MM.1S (cell line): ENCODE data around the gene MMP15.

Experiments used
- DNase-seq: peaks from one replicate; pipeline ENCODE4 v3.0.0-alpha.2; 2015
- H2AFZ ChIP-seq: fragments of 300-600 bp; sonication (generic); 2 replicates; pipeline ENCODE4 v1.6.0; 2016; ENCODE audit warnings: antibody characterized with exemption, low read length
- H3F3A ChIP-seq: fragments of 300-600 bp; sonication (generic); 2 replicates; pipeline ENCODE4 v1.6.1; 2016; ENCODE audit warnings: mild to moderate bottlenecking, antibody characterized with exemption, low read length, moderate library complexity, mixed read lengths; ENCODE audit not compliant: insufficient read depth
- H3K27ac ChIP-seq: fragments of 300-600 bp; sonication (generic); 2 replicates; pipeline ENCODE4 v1.5.1; 2016; ENCODE audit warnings: mild to moderate bottlenecking, low read length
- H3K27me3 ChIP-seq: fragments of 300-600 bp; sonication (generic); replicated peaks from 2 replicates; pipeline ENCODE4 v1.6.0; 2016; ENCODE audit warnings: low read length; ENCODE audit not compliant: insufficient read depth
- H3K36me3 ChIP-seq: fragments of 300-600 bp; sonication (generic); replicated peaks from 2 replicates; pipeline ENCODE4 v1.6.1; 2016; ENCODE audit warnings: mild to moderate bottlenecking, low read length, mixed read lengths; ENCODE audit not compliant: insufficient read depth
- H3K4me1 ChIP-seq: fragments of 300-600 bp; sonication (generic); 2 replicates; pipeline ENCODE4 v1.6.1; 2016; ENCODE audit warnings: low read length, mixed read lengths
- H3K4me2 ChIP-seq: fragments of 300-600 bp; sonication (generic); 2 replicates; pipeline ENCODE4 v1.6.0; 2016; ENCODE audit warnings: low read depth, low read length
- H3K4me3 ChIP-seq: fragments of 300-600 bp; sonication (generic); 2 replicates; pipeline ENCODE4 v1.5.1; 2016; ENCODE audit warnings: low read length, mixed read lengths
- H3K79me2 ChIP-seq: fragments of 300-600 bp; sonication (generic); 2 replicates; pipeline ENCODE4 v1.6.1; 2016; ENCODE audit warnings: mixed run types, low read length, mixed read lengths
- H3K9ac ChIP-seq: fragments of 300-600 bp; sonication (generic); 2 replicates; pipeline ENCODE4 v1.6.1; 2016; ENCODE audit warnings: low read length, mixed read lengths
- H3K9me2 ChIP-seq: fragments of 300-600 bp; sonication (generic); replicated peaks from 2 replicates; pipeline ENCODE4 v1.6.1; 2016; ENCODE audit warnings: mild to moderate bottlenecking, low read length, mixed read lengths; ENCODE audit not compliant: insufficient read depth
- H3K9me3 ChIP-seq: fragments of 300-600 bp; sonication (generic); replicated peaks from 2 replicates; pipeline ENCODE4 v1.6.1; 2016; ENCODE audit warnings: mild to moderate bottlenecking, low read length, mixed read lengths; ENCODE audit not compliant: insufficient read depth
- H4K20me1 ChIP-seq: fragments of 300-600 bp; sonication (generic); 2 replicates; pipeline ENCODE4 v1.6.1; 2016; ENCODE audit warnings: mild to moderate bottlenecking, low read length, moderate library complexity, mixed read lengths; ENCODE audit not compliant: insufficient read depth
- EZH2 ChIP-seq: fragments of 300-600 bp; sonication (generic); optimal IDR thresholded peaks from 2 replicates; pipeline ENCODE3; 2017; ENCODE audit warnings: low read depth, mild to moderate bottlenecking, antibody characterized with exemption, low read length, mixed read lengths
- EZH2phosphoT487 ChIP-seq: fragments of 300-600 bp; sonication (generic); IDR thresholded peaks from 2 replicates; pipeline ENCODE4 v1.6.1; 2018; ENCODE audit warnings: antibody characterized with exemption, low read length
- TF ChIP-seq, protein P1 (sequence below): fragments of 300-600 bp; sonication (generic); IDR thresholded peaks from 2 replicates; pipeline ENCODE4 v1.5.1; 2016; ENCODE audit warnings: antibody characterized with exemption, low read length, mixed read lengths

The MMP15 gene

DNA sequence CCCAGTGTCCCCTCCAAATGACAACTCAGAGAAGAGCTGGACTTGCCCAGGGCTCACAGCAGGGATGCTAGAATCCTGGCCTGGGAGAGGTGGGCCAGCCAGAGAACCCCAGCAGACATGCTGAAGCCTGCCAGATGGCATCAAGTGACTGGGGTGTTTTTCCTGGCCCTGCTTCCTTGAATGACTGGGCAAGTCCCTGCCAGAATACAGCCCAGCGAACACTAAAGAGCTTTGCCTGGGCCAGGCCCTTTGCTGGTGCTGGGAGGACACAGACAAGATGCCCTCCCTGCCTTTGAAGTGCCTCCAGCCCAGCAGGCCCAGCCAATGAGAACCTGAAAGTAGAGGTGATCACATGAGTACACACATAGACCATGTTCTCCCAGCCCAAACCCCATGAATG lies 36.6 kb upstream of the MMP15 start:
- TF ChIP-seq, protein P1, sequence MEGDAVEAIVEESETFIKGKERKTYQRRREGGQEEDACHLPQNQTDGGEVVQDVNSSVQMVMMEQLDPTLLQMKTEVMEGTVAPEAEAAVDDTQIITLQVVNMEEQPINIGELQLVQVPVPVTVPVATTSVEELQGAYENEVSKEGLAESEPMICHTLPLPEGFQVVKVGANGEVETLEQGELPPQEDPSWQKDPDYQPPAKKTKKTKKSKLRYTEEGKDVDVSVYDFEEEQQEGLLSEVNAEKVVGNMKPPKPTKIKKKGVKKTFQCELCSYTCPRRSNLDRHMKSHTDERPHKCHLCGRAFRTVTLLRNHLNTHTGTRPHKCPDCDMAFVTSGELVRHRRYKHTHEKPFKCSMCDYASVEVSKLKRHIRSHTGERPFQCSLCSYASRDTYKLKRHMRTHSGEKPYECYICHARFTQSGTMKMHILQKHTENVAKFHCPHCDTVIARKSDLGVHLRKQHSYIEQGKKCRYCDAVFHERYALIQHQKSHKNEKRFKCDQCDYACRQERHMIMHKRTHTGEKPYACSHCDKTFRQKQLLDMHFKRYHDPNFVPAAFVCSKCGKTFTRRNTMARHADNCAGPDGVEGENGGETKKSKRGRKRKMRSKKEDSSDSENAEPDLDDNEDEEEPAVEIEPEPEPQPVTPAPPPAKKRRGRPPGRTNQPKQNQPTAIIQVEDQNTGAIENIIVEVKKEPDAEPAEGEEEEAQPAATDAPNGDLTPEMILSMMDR: no peak
- TF ChIP-seq EZH2phosphoT487: no peak
- TF ChIP-seq EZH2: no peak
- Histone ChIP-seq H3K4me2 (no peak overlapping the region), H2AFZ (no peak overlapping the region), H3K79me2 (no peaks in the 10 kb centered on the region), H3K4me3 (no peak overlapping the region), H3F3A (no peaks in the 10 kb centered on the region), H3K27me3 (no peaks in the 10 kb centered on the region), H4K20me1 (no peaks in the 10 kb centered on the region), H3K9me3 (no peaks in the 10 kb centered on the region), H3K36me3 (no peaks in the 10 kb centered on the region), H3K9me2 (no peaks in the 10 kb centered on the region), H3K27ac (no peak overlapping the region), H3K9ac (no peak overlapping the region), H3K4me1 (no peaks in the 10 kb centered on the region)
- DNase-seq: no peak

DNA sequence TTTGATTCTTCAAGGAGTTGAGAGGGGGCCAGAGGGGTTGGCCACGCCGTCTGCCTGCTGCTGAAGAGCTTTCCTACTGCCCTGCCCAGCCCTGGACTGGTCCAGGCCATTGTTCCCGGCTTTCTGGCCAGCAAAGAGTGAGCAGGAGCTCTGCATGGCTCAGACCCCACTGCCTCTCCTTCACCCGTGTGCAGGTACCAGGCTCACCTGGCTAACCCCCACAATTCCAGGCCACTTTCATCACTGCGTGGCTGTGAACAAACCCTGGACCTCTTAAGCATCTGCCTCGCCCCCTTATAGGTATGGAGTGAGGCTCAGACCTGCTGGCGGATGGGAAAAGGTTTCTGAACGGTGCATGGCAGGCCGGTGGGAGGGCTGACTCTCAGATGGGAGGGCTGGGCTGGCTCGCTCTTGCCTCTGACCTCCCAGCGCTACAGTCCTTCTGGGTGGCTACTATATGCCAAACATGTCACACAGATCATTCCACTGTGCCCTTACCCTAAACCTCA lies 33.9 kb upstream of the MMP15 start:
- Histone ChIP-seq H3K27ac (no peak overlapping the region), H3K79me2 (no peaks in the 10 kb centered on the region), H3K4me2 (no peak overlapping the region), H3K9me3 (no peaks in the 10 kb centered on the region), H3K9ac (no peak overlapping the region), H3K36me3 (no peaks in the 10 kb centered on the region), H3K27me3 (no peaks in the 10 kb centered on the region), H2AFZ (no peak overlapping the region), H3K4me1 (0 out of 2 replicates have a peak, but pooled peaks cover 3% of the 10 kb centered on the region), H3K4me3 (no peak overlapping the region), H4K20me1 (no peaks in the 10 kb centered on the region; the same call in 1 of the 2 replicates), H3K9me2 (no peaks in the 10 kb centered on the region), H3F3A (no peaks in the 10 kb centered on the region)
- TF ChIP-seq EZH2phosphoT487: no peak
- TF ChIP-seq, protein P1: no peak
- TF ChIP-seq EZH2: no peak
- no peak for DNase-seq

DNA sequence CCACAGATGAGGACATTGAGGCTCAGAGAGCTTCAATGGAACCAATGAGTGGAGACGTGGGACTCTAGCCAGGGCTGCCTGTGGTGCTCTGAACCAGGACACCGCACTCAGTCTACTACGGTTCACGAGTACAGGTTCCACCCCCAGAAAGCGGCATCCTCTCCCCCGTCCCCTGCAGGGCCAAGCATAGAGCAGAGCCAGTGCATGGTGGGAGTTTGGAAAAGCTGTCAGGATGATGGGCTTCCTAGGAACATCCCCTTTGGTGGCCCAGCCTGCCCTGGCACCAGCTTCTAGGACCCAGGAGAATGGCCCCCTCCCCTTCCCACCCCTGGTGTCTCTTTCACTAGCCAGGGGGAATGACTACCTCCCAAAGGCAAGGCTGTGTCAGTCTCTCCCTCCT lies 33.5 kb upstream of the MMP15 start:
- H3K4me2 ChIP-seq: no peak overlapping the region
- no peaks in the 10 kb centered on the region for H3F3A ChIP-seq
- H3K79me2 ChIP-seq: no peaks in the 10 kb centered on the region
- no peaks in the 10 kb centered on the region for H3K9me3 ChIP-seq
- no peaks in the 10 kb centered on the region; the same call in 1 of the 2 replicates for H4K20me1 ChIP-seq
- no peaks in the 10 kb centered on the region for H3K36me3 ChIP-seq
- no peak overlapping the region for H3K9ac ChIP-seq
- no peak for DNase-seq
- no peak overlapping the region for H3K27ac ChIP-seq
- TF ChIP-seq, protein P1: no peak
- no peak for TF ChIP-seq EZH2phosphoT487
- TF ChIP-seq EZH2: no peak
- H3K4me3 ChIP-seq: no peak overlapping the region
- H3K4me1 ChIP-seq: 0 out of 2 replicates have a peak, but pooled peaks cover 3% of the 10 kb centered on the region
- H3K9me2 ChIP-seq: no peaks in the 10 kb centered on the region
- H2AFZ ChIP-seq: no peak overlapping the region
- H3K27me3 ChIP-seq: no peaks in the 10 kb centered on the region
